Endothelial cell of umbilical vein (primary cell): ENCODE data around the gene ANKS6. TPM values are rescaled to one million over a fixed set of nuclear protein-coding genes. Genes with fewer than 3 reads are reported as not detected.

Source experiments
- BruUV-seq: library from RNA; stranded (reverse); fragments of 400-500 nt; replicated peaks from 2 replicates; lab custom pipeline; 2021; lab: Mats Ljungman, UMichigan
- CTCF ChIA-PET: fragments of 300-600, 350-600 bp; sonication (Branson Sonifier 250); formaldehyde crosslinking; loops from one replicate; lab custom pipeline; 2021; ENCODE audit warnings: antibody characterized with exemption, inconsistent platforms; lab: Charles Lee
- POLR2A ChIA-PET: fragments of 300-600, 350-600 bp; sonication (Branson Sonifier 250); formaldehyde crosslinking; loops from one replicate; lab custom pipeline; 2021; ENCODE audit warnings: antibody characterized with exemption, inconsistent platforms; lab: Charles Lee
- DNase-seq: peaks from one replicate; pipeline ENCODE4 v3.0.0-alpha.2; 2011; ENCODE audit warnings: low read depth, low spot score
- FAIRE-seq: peaks from 2 replicates; lab custom pipeline; 2011; peaks lifted over from hg19 to GRCh38; lab: Jason Lieb, UNC
- H2AFZ ChIP-seq: 2 replicates; pipeline ENCODE4 v1.6.0; 2012; ENCODE audit warnings: low read depth, low read length, control low read depth, inconsistent platforms
- H3K27ac ChIP-seq: 2 replicates; pipeline ENCODE4 v1.5.1; 2011; ENCODE audit warnings: low read depth, mild to moderate bottlenecking, control low read depth, low read length, moderate library complexity; ENCODE audit not compliant: insufficient read depth
- H3K27me3 ChIP-seq, 2 experiments: 2 replicates each; pipeline versions ENCODE4 v1.6.0 to v1.6.1; 2011; ENCODE audit warnings: low read length in 2 of 2, mixed read lengths in 1 of 2; ENCODE audit not compliant: control insufficient read depth in 2 of 2, insufficient read depth in 2 of 2
- H3K36me3 ChIP-seq, 2 experiments: 2 replicates in 1 of 2; 3 replicates in 1 of 2; pipeline ENCODE4 v1.5.1; 2011; ENCODE audit warnings: low read length in 2 of 2, mild to moderate bottlenecking in 1 of 2, moderate library complexity in 1 of 2; ENCODE audit not compliant: control insufficient read depth in 2 of 2, insufficient read depth in 2 of 2; ENCODE audit errors: extremely low read depth in 1 of 2
- H3K4me1 ChIP-seq: 3 replicates; pipeline ENCODE4 v1.5.1; 2011; ENCODE audit warnings: mild to moderate bottlenecking, low read length; ENCODE audit not compliant: control insufficient read depth, insufficient read depth; ENCODE audit errors: extremely low read depth
- H3K4me2 ChIP-seq: 2 replicates; pipeline ENCODE4 v1.6.1; 2011; ENCODE audit warnings: low read length, control low read depth, mixed read lengths; ENCODE audit not compliant: insufficient read depth
- H3K4me3 ChIP-seq, 3 experiments: fragments of 200-600 bp in 1 of 3; sonication (generic), shearing (Covaris generic) in 1 of 3; replicated peaks in 1 of 3; 2 replicates each; pipeline ENCODE4 v1.5.1; 2011 to 2016; ENCODE audit warnings: control low read depth in 3 of 3, low read length in 3 of 3, mild to moderate bottlenecking in 2 of 3, inconsistent platforms in 1 of 3, low read depth in 1 of 3, moderate library complexity in 1 of 3; ENCODE audit not compliant: insufficient read depth in 1 of 3
- H3K79me2 ChIP-seq: 2 replicates; pipeline ENCODE4 v1.6.0; 2012; ENCODE audit warnings: low read length, inconsistent platforms; ENCODE audit not compliant: control insufficient read depth, insufficient read depth
- H3K9ac ChIP-seq: replicated peaks from 2 replicates; pipeline ENCODE3; 2011; ENCODE audit warnings: low read length, control low read depth; ENCODE audit not compliant: insufficient read depth; ENCODE audit errors: extremely low read depth
- H3K9me1 ChIP-seq: replicated peaks from 3 replicates; pipeline ENCODE4 v1.6.0; 2011; ENCODE audit warnings: mild to moderate bottlenecking, low read length; ENCODE audit not compliant: control insufficient read depth, insufficient read depth; ENCODE audit errors: extremely low read depth
- H3K9me3 ChIP-seq: replicated peaks from 2 replicates; pipeline ENCODE4 v1.5.1; 2012; ENCODE audit warnings: low read length, inconsistent platforms; ENCODE audit not compliant: control insufficient read depth, insufficient read depth
- H4K20me1 ChIP-seq: replicated peaks from 2 replicates; pipeline ENCODE3; 2011; ENCODE audit warnings: mild to moderate bottlenecking, low read length; ENCODE audit not compliant: control insufficient read depth, insufficient read depth; ENCODE audit errors: extremely low read depth
- CTCF ChIP-seq, 2 donors: IDR thresholded peaks; 1 replicate in 1 of 2; 2 replicates in 1 of 2; pipeline ENCODE4 v1.5.1; 2011; ENCODE audit warnings: low read length in 2 of 2, mild to moderate bottlenecking in 2 of 2, moderate library complexity in 2 of 2, control low read depth in 1 of 2, inconsistent platforms in 1 of 2, low read depth in 1 of 2; ENCODE audit not compliant: insufficient read depth in 1 of 2; ENCODE audit errors: extremely low read depth in 1 of 2
- EZH2 ChIP-seq: IDR thresholded peaks from 2 replicates; pipeline ENCODE4 v1.6.1; 2012; ENCODE audit warnings: borderline replicate concordance, low read depth, mild to moderate bottlenecking, moderate library complexity, low read length, inconsistent platforms; ENCODE audit not compliant: severe bottlenecking
- FOS ChIP-seq: IDR thresholded peaks from 2 replicates; pipeline ENCODE4 v1.6.1; 2011; ENCODE audit warnings: mild to moderate bottlenecking, low read length, moderate library complexity, borderline replicate concordance; ENCODE audit not compliant: insufficient read depth
- GATA2 ChIP-seq: IDR thresholded peaks from 2 replicates; pipeline ENCODE4 v1.7.0; 2011; ENCODE audit warnings: low read depth, mild to moderate bottlenecking, moderate library complexity, mixed read lengths, low read length; ENCODE audit not compliant: insufficient read length, insufficient read depth
- JUN ChIP-seq: IDR thresholded peaks from 2 replicates; pipeline ENCODE4 v1.6.1; 2011; ENCODE audit warnings: borderline replicate concordance, low read depth; ENCODE audit not compliant: insufficient read length, insufficient read depth
- MAX ChIP-seq: IDR thresholded peaks from 2 replicates; pipeline ENCODE4 v1.6.1; 2011; ENCODE audit not compliant: insufficient read depth, insufficient read length
- MYC ChIP-seq: IDR thresholded peaks from one replicate; pipeline ENCODE4 v1.6.1; 2011; ENCODE audit warnings: mild to moderate bottlenecking, low read depth, low read length
- POLR2A ChIP-seq: IDR thresholded peaks from 2 replicates; pipeline ENCODE4 v1.6.1; 2012; ENCODE audit warnings: low read depth, mild to moderate bottlenecking, control low read depth, low read length
- POLR2AphosphoS5 ChIP-seq: IDR thresholded peaks from 2 replicates; pipeline ENCODE4 v1.6.1; 2012; ENCODE audit warnings: low read depth, mild to moderate bottlenecking, control low read depth, low read length, moderate library complexity; ENCODE audit not compliant: insufficient read depth
- dilution Hi-C: fragments of 300-500 bp; cut with MboI; formaldehyde crosslinking; loops from one replicate; pipeline ENCODE4 v1.15.0; 2019; ENCODE audit warnings: low sequenced_read_pairs; ENCODE audit not compliant: extremely low pct_ligation_motif_present
- intact Hi-C: fragments of 100-400 bp; cut with micrococcal nuclease; formaldehyde crosslinking; loops from one replicate; pipeline ENCODE4 v1.10.0; 2022
- polyA plus RNA-seq, 4 experiments: library from polyadenylated mRNA; depleted of rRNA in 3 of 4; stranded (reverse) in 3 of 4; unstranded in 1 of 4; fragments of >200 nt; gene quantifications; 2 replicates each; pipeline versions ENCODE4 v1.2.1 to v1.2.3, GENCODE V29; 2011 to 2012; ENCODE audit warnings: missing spikeins in 1 of 4
- total RNA-seq: library from RNA; stranded (reverse); gene quantifications from 2 replicates; pipeline ENCODE4 v1.2.3, GENCODE V29; 2021

Gene ANKS6
- total and polyA plus RNA-seq, 2 donors (not counting 3 experiments of a cell fraction or from before 2014, with no cell fraction given), result 15.5 to 18.6 TPM

DNA sequence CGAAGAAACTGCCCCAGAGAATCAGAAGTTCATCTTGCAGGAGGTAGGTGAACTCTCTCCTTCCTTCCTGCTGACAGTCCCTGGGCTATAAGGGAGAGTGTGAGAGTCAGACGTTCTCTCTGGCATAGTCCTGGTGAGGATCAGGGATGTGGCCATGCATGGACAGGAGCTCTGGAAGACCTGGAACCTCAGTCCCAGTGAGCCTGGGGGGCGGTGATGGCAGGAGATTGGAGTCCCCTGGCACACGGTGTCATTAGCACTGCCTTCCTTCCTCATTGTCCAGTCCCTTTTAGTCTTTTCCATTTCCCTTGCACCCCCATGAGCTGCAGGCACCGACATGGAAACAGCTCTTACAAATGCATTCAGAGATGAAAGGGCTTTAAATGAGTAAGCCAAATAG lies 49.7 kb upstream of the ANKS6 start:
- Histone ChIP-seq H4K20me1 (no peaks in the 10 kb centered on the region), H3K27me3 (no peaks in the 10 kb centered on the region), H3K79me2 (no peaks in the 10 kb centered on the region), H3K9ac (no peak overlapping the region), H3K9me1 (no peaks in the 10 kb centered on the region), H3K36me3 (no peaks in the 10 kb centered on the region), H3K27ac (no peak overlapping the region), H2AFZ (no peak overlapping the region), H3K4me2 (no peak overlapping the region), H3K4me3 (no peak overlapping the region), H3K4me1 (no peaks in the 10 kb centered on the region), H3K9me3 (no peaks in the 10 kb centered on the region)
- ChIA-PET POLR2A (no interaction called here), CTCF (interaction anchor here (8.7 kb wide), 1 partner anchor 150 kb away, joined by 181 read pairs; no protein-coding TSS in a partner anchor)
- FAIRE-seq, result no peak
- dilution Hi-C loops (no loop called here), intact Hi-C loops (loop anchor here (5.0 kb wide), 1 partner anchor 529 kb away; no protein-coding TSS in a partner anchor)
- BruUV-seq, result no TSS peak
- TF ChIP-seq MAX (no peak), MYC (no peak), POLR2A (no peak), POLR2AphosphoS5 (no peak), FOS (no peak), EZH2 (no peak), CTCF (IDR thresholded peaks at IDR 0.05; ENCODE audit: extremely low read depth in 1 of 2, insufficient read depth in 1 of 2, low read depth in 1 of 2, low read length in 2 of 2) (no peak), GATA2 (no peak), JUN (no peak)
- no peak for DNase-seq
